Activated B cell treated with CpG ODN at 0.5 μM for 24 hours (primary cell): Measurements from ENCODE around the gene GALNT14. TPM values are rescaled to one million over a fixed set of nuclear protein-coding genes. Genes with fewer than 3 reads are reported as not detected.

Source experiments
- ATAC-seq: fragments of 200-7000 bp; cut with Tn5 transposase; one replicate; pipeline ENCODE4 v1.10.0; 2021; ENCODE audit warnings: low read depth, mild to moderate bottlenecking, moderate library complexity
- CTCF ChIA-PET: fragments of 350-600 bp; sonication (Branson Sonifier 250); formaldehyde crosslinking; loops from one replicate; lab custom pipeline; 2021; ENCODE audit warnings: antibody characterized with exemption; lab: Charles Lee
- POLR2A ChIA-PET: fragments of 350-600 bp; sonication (Branson Sonifier 250); formaldehyde crosslinking; loops from one replicate; lab custom pipeline; 2021; ENCODE audit warnings: antibody characterized with exemption; lab: Charles Lee
- DNase-seq: peaks from one replicate; pipeline ENCODE4 v3.0.0; 2022
- H3K27ac Mint-ChIP-seq: one replicate; pipeline ENCODE4 v1.8.0; 2020; ENCODE audit warnings: mixed read lengths
- H3K27me3 Mint-ChIP-seq: one replicate; pipeline ENCODE4 v1.8.0; 2021; ENCODE audit warnings: mixed read lengths
- H3K36me3 Mint-ChIP-seq: one replicate; pipeline ENCODE4 v1.8.0; 2021; ENCODE audit warnings: low read depth, mixed read lengths
- H3K4me1 Mint-ChIP-seq: one replicate; pipeline ENCODE4 v1.8.0; 2021; ENCODE audit warnings: mixed read lengths
- H3K4me3 Mint-ChIP-seq: one replicate; pipeline ENCODE4 v1.8.0; 2020; ENCODE audit warnings: mild to moderate bottlenecking, mixed read lengths
- H3K9me3 Mint-ChIP-seq: one replicate; pipeline ENCODE4 v1.8.0; 2020; ENCODE audit warnings: mixed read lengths
- intact Hi-C: fragments of 100-400 bp; cut with micrococcal nuclease; formaldehyde crosslinking; loops from one replicate; pipeline ENCODE4 v1.15.1; 2024
- total RNA-seq: library from RNA; stranded (reverse); gene quantifications from 2 replicates; pipeline ENCODE4 v1.2.3, GENCODE V29; 2022
- TF ChIP-seq, protein P1 (sequence below): fragments of 200-600 bp; IDR thresholded peaks from one replicate; pipeline ENCODE4 v1.8.0; 2022; ENCODE audit warnings: antibody characterized with exemption, mild to moderate bottlenecking

The GALNT14 gene
- total RNA-seq, 1 donor from 2014 or later = 6.6 TPM

GRCh38 chr2:31113765-31114164 is 24.5 kb downstream of the GALNT14 start:
- H3K4me1 Mint-ChIP-seq = no peaks in the 10 kb centered on the region
- H3K36me3 Mint-ChIP-seq = no peaks in the 10 kb centered on the region
- ChIA-PET CTCF (no interaction called here), POLR2A (no interaction called here)
- H3K27ac Mint-ChIP-seq = no peak overlapping the region
- TF ChIP-seq, protein P1, sequence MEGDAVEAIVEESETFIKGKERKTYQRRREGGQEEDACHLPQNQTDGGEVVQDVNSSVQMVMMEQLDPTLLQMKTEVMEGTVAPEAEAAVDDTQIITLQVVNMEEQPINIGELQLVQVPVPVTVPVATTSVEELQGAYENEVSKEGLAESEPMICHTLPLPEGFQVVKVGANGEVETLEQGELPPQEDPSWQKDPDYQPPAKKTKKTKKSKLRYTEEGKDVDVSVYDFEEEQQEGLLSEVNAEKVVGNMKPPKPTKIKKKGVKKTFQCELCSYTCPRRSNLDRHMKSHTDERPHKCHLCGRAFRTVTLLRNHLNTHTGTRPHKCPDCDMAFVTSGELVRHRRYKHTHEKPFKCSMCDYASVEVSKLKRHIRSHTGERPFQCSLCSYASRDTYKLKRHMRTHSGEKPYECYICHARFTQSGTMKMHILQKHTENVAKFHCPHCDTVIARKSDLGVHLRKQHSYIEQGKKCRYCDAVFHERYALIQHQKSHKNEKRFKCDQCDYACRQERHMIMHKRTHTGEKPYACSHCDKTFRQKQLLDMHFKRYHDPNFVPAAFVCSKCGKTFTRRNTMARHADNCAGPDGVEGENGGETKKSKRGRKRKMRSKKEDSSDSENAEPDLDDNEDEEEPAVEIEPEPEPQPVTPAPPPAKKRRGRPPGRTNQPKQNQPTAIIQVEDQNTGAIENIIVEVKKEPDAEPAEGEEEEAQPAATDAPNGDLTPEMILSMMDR = no peak
- no peaks in the 10 kb centered on the region for H3K9me3 Mint-ChIP-seq
- H3K27me3 Mint-ChIP-seq = no peaks in the 10 kb centered on the region
- DNase-seq (no peak), ATAC-seq (no peak)
- H3K4me3 Mint-ChIP-seq = no peak overlapping the region
- intact Hi-C loops = no loop called here

- ATAC-seq (no peak), DNase-seq (no peak)
- ChIA-PET POLR2A (no interaction called here), CTCF (no interaction called here)
- intact Hi-C loops = no loop called here
- TF ChIP-seq, protein P1 = no peak
- H3K4me1 Mint-ChIP-seq = no peaks in the 10 kb centered on the region
- H3K27ac Mint-ChIP-seq = no peak overlapping the region
- no peaks in the 10 kb centered on the region for H3K36me3 Mint-ChIP-seq
- no peaks in the 10 kb centered on the region for H3K27me3 Mint-ChIP-seq
- H3K9me3 Mint-ChIP-seq = no peaks in the 10 kb centered on the region
- no peak overlapping the region for H3K4me3 Mint-ChIP-seq
Measured at GRCh38 chr2:31112544-31112943, 25.7 kb downstream of the GALNT14 start.

DNA sequence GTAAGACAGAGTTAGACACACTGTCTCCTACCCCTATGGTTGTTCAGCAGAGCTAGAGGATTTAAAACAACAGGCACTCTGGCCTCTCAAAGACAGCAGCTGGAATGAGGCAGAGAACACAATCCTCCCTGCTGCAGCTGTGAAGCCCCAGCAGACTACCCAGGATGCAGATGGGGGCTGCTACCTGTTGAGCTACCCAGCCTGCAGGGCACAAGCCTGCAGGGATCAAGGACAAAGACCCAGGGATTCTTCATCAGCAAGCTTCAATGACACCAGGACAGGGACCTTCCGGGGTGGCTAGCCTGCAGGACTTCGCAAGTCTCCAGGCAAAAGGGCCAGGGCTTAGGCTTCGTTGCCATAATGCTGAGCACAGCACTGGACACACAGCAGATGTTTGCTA is 27.2 kb downstream of the GALNT14 start:
- H3K27me3 Mint-ChIP-seq = no peaks in the 10 kb centered on the region
- TF ChIP-seq, protein P1 = no peak
- ChIA-PET POLR2A (no interaction called here), CTCF (no interaction called here)
- DNase-seq (no peak), ATAC-seq (no peak)
- intact Hi-C loops = no loop called here
- no peak overlapping the region for H3K27ac Mint-ChIP-seq
- H3K4me3 Mint-ChIP-seq = no peak overlapping the region
- no peaks in the 10 kb centered on the region for H3K36me3 Mint-ChIP-seq
- no peaks in the 10 kb centered on the region for H3K9me3 Mint-ChIP-seq
- H3K4me1 Mint-ChIP-seq = no peaks in the 10 kb centered on the region

DNA sequence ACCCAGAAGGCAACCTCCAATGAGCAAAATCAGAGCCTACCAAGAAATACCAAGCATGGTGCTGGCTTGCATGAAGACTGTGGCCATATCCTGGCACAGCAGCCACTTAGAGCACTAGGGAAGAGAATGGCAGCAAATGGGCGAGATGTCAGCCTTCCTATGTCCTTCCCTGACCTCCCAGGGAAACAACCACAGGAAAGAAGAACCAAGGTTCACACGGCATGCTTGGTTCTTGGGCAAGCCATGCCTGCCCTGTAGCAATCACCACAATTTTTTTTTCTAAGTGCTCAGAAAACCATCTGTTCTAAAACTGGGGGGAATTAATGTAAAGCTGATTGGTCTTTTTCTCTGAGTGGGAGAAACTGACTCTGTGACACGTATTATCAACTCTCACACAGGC is 27.8 kb downstream of the GALNT14 start:
- ChIA-PET CTCF (no interaction called here), POLR2A (no interaction called here)
- no peak for DNase-seq
- H3K4me3 Mint-ChIP-seq = no peak overlapping the region
- H3K27ac Mint-ChIP-seq = no peak overlapping the region
- no peaks in the 10 kb centered on the region for H3K4me1 Mint-ChIP-seq
- no peaks in the 10 kb centered on the region for H3K36me3 Mint-ChIP-seq
- intact Hi-C loops = no loop called here
- H3K9me3 Mint-ChIP-seq = no peaks in the 10 kb centered on the region
- TF ChIP-seq, protein P1 = no peak
- no peak for ATAC-seq
- no peaks in the 10 kb centered on the region for H3K27me3 Mint-ChIP-seq

DNA sequence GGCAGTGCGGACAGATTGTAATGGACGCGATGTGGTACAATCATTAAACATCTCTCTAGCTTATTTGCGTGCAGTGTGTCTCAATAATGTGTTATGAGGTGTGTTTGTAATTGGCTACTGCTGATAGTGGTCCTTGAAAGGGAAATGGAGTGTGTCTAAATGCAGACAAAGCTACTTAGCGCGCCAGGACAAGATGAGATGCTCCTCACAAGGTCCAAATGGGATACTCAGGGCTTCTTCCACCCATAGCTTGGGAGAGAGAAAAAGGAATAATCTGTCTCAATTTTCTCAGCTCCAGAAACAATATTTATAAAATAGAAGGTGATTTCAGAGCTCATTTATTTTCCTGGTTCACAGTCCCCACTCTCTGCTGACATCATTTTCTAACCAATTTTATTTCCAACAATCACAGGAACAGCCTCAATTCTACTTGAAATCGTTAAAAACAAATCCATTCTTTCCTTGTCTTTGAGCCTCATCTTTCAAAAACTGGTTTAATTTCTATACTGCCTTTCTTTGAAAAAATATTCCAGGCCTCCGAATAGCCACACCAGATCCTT is 28.5 kb downstream of the GALNT14 start:
- Mint-ChIP-seq H3K4me3 (no peak overlapping the region), H3K36me3 (no peaks in the 10 kb centered on the region), H3K4me1 (no peaks in the 10 kb centered on the region), H3K27ac (no peak overlapping the region), H3K27me3 (no peaks in the 10 kb centered on the region), H3K9me3 (no peaks in the 10 kb centered on the region)
- ChIA-PET POLR2A (no interaction called here), CTCF (no interaction called here)
- ATAC-seq = no peak
- DNase-seq = no peak
- intact Hi-C loops = no loop called here
- TF ChIP-seq, protein P1 = no peak
